Measurements from ENCODE around the gene HPCAL4.

HPCAL4 gene

GRCh38 chr1:39676948-39677548 is 14.2 kb downstream of the HPCAL4 start:
- no peak for TF ChIP-seq CTCF (IDR thresholded peaks at IDR 0.05)

GRCh38 chr1:39675220-39675619 is 16.0 kb downstream of the HPCAL4 start:
- no peak for TF ChIP-seq CTCF (IDR thresholded peaks at IDR 0.05)

GRCh38 chr1:39673215-39673614 is 18.0 kb downstream of the HPCAL4 start:
- TF ChIP-seq CTCF (IDR thresholded peaks at IDR 0.05): no peak

- TF ChIP-seq CTCF (IDR thresholded peaks at IDR 0.05): peak; percentile 47; the same call in 1 of the 2 replicates
Measured at GRCh38 chr1:39672551-39672947, 18.7 kb downstream of the HPCAL4 start.

- no peak for TF ChIP-seq CTCF (IDR thresholded peaks at IDR 0.05)
Measured at GRCh38 chr1:39671793-39672550, 19.3 kb downstream of the HPCAL4 start, which contains the start of gene NT5C1A. NT5C1A (minus strand) TSS chr1:39672107; CDS start chr1:39672038, 69 bp downstream.

GRCh38 chr1:39671433-39671792 is 19.8 kb downstream of the HPCAL4 start:
- no peak for TF ChIP-seq CTCF (IDR thresholded peaks at IDR 0.05)

- no peak for TF ChIP-seq CTCF (IDR thresholded peaks at IDR 0.05)
Measured at GRCh38 chr1:39670689-39671088, 20.5 kb downstream of the HPCAL4 start.

All from LNCAP (cell line).